Measurements from ENCODE around the gene ANO10.
A peak's percentile ranks its signal among the peaks of the same experiment; 100 is the strongest.
"Not testable (repeated sequence)": the region's sequence is repeated elsewhere in the genome, so short reads cannot be mapped to it uniquely, and the experiment has no call there.

ANO10 gene, protein sequence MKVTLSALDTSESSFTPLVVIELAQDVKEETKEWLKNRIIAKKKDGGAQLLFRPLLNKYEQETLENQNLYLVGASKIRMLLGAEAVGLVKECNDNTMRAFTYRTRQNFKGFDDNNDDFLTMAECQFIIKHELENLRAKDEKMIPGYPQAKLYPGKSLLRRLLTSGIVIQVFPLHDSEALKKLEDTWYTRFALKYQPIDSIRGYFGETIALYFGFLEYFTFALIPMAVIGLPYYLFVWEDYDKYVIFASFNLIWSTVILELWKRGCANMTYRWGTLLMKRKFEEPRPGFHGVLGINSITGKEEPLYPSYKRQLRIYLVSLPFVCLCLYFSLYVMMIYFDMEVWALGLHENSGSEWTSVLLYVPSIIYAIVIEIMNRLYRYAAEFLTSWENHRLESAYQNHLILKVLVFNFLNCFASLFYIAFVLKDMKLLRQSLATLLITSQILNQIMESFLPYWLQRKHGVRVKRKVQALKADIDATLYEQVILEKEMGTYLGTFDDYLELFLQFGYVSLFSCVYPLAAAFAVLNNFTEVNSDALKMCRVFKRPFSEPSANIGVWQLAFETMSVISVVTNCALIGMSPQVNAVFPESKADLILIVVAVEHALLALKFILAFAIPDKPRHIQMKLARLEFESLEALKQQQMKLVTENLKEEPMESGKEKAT

GRCh38 chr3:43621656-43622432, at the start of gene ANO10:
Gene ANO10 (minus strand): TSS chr3:43622011. CDS start chr3:43605852, 16,159 bp downstream.
- Histone ChIP-seq H3K4me3 (ENCODE audit: low read depth, low read length) (peak within 1 kb of the TSS; percentile 89), H2AFZ (ENCODE audit: low read length, unreplicated experiment) (peak within 1 kb of the TSS; percentile 99), H3K27me3 (ENCODE audit: insufficient read depth, low read length) (no peaks in the 10 kb centered on the region), H3K4me1 (ENCODE audit: control insufficient read depth, insufficient read depth, low read length, unreplicated experiment) (peaks cover 9% of the 10 kb centered on the region), H3K27ac (ENCODE audit: low read depth, low read length) (peak within 1 kb of the TSS; percentile 27), H3K79me2 (ENCODE audit: control insufficient read depth, insufficient read depth, low read length, unreplicated experiment) (peaks cover 28% of the 10 kb centered on the region), H3K36me3 (ENCODE audit: insufficient read depth, low read length) (no peaks in the 10 kb centered on the region)

DNA sequence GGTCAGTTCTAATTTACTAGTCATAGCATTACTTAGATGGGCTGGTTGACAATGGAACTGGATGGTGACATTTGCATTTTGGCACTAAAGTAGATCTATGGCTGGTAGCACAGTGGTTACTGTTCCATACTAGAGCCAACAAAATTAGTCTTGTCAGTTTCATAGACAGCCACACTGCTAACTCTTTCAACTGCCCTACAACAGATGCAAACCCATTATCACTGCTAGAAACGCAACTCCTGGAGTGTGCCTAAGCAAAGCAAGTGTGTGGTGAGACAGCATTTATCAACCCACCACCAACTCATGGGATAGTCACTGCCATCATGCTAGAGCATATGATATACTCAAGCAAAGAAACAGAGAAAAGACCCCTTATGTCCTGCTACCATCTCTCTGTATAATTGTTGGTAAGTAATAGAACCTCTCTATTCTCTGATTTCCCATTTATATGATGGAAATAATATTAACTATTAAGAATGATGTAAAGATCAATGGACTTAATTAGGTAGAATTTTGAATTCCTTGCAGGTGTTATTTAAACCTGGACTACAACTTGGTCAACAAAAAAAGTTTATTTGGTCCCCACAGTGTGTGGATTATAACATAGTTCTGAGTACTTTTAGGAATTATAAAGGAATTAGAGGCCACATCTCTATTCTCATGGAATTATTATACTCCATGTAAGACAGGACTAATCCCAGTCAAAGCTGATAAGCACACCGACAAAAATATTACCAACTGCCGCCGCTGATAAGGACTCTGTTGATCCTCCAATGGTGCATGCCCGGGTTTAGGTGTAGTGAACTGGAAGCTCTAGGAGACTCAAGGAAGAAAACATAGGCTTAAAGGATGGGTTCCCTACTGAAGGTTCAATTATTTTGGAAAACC, 49.1 kb upstream of the ANO10 start:
- no peaks in the 10 kb centered on the region for H3K79me2 ChIP-seq (ENCODE audit: control insufficient read depth, insufficient read depth, low read length, unreplicated experiment)
- no peaks in the 10 kb centered on the region for H3K4me1 ChIP-seq (ENCODE audit: control insufficient read depth, insufficient read depth, low read length, unreplicated experiment)
- H3K27me3 ChIP-seq (ENCODE audit: insufficient read depth, low read length): no peaks in the 10 kb centered on the region
- H3K36me3 ChIP-seq (ENCODE audit: insufficient read depth, low read length): no peaks in the 10 kb centered on the region
- no peak overlapping the region for H3K27ac ChIP-seq (ENCODE audit: low read depth, low read length)
- H3K4me3 ChIP-seq (ENCODE audit: low read depth, low read length): no peak overlapping the region
- no peak overlapping the region for H2AFZ ChIP-seq (ENCODE audit: low read length, unreplicated experiment)

GRCh38 chr3:43665011-43665410, 43.2 kb upstream of the ANO10 start:
- H3K36me3 ChIP-seq (ENCODE audit: insufficient read depth, low read length); H3K4me1 ChIP-seq (ENCODE audit: control insufficient read depth, insufficient read depth, low read length, unreplicated experiment); H3K79me2 ChIP-seq (ENCODE audit: control insufficient read depth, insufficient read depth, low read length, unreplicated experiment); H2AFZ ChIP-seq (ENCODE audit: low read length, unreplicated experiment); H3K4me3 ChIP-seq (ENCODE audit: low read depth, low read length); H3K27ac ChIP-seq (ENCODE audit: low read depth, low read length); H3K27me3 ChIP-seq (ENCODE audit: insufficient read depth, low read length): not testable (repeated sequence)

DNA sequence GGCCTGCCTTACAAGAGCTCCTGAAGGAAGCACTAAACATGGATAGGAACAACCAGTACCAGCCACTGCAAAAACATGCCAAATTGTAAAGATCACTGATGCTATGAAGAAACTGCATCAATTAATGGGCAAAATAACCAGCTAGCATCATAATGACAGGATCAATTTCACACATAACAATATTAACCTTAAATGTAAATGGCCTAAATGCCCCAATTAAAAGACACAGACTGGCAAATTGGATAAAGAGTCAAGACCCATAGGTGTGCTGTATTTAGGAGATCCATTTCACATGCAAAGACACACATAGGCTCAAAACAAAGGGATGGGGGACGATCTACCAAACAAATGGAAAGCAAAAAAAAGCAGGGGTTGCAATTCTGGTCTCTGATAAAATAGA, 39.6 kb upstream of the ANO10 start:
- not testable (repeated sequence) for H3K79me2 ChIP-seq (ENCODE audit: control insufficient read depth, insufficient read depth, low read length, unreplicated experiment); H3K27me3 ChIP-seq (ENCODE audit: insufficient read depth, low read length); H3K36me3 ChIP-seq (ENCODE audit: insufficient read depth, low read length); H3K4me1 ChIP-seq (ENCODE audit: control insufficient read depth, insufficient read depth, low read length, unreplicated experiment); H3K4me3 ChIP-seq (ENCODE audit: low read depth, low read length); H3K27ac ChIP-seq (ENCODE audit: low read depth, low read length); H2AFZ ChIP-seq (ENCODE audit: low read length, unreplicated experiment)

GRCh38 chr3:43659250-43659880, 37.6 kb upstream of the ANO10 start:
- no peaks in the 10 kb centered on the region for H3K27me3 ChIP-seq (ENCODE audit: insufficient read depth, low read length)
- H3K4me1 ChIP-seq (ENCODE audit: control insufficient read depth, insufficient read depth, low read length, unreplicated experiment): no peaks in the 10 kb centered on the region
- H3K79me2 ChIP-seq (ENCODE audit: control insufficient read depth, insufficient read depth, low read length, unreplicated experiment): no peaks in the 10 kb centered on the region
- no peaks in the 10 kb centered on the region for H3K36me3 ChIP-seq (ENCODE audit: insufficient read depth, low read length)
- no peak overlapping the region for H2AFZ ChIP-seq (ENCODE audit: low read length, unreplicated experiment)
- no peak overlapping the region for H3K27ac ChIP-seq (ENCODE audit: low read depth, low read length)
- no peak overlapping the region for H3K4me3 ChIP-seq (ENCODE audit: low read depth, low read length)

GRCh38 chr3:43656390-43656789, 34.6 kb upstream of the ANO10 start:
- H3K4me3 ChIP-seq (ENCODE audit: low read depth, low read length): not testable (repeated sequence)

DNA sequence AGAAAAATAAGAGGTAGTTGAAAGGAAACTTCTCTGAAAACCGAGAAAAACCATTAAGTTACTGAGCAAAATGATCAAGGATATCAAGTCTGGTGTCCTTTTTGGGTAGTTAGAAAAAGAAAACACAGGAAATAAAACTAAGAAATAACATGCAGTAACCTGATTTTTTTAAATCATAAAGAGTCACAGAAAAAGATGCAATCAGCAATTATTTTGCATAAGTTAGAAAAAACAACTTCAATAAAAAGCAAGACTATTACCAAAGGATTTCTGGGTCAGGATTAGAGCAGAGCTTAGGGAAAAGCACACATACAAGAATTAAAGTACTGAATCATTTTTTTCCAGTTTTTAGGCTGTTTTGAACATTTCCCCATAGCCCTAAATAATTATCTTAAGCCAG, 28.5 kb upstream of the ANO10 start:
- Histone ChIP-seq H3K36me3 (ENCODE audit: insufficient read depth, low read length) (no peaks in the 10 kb centered on the region), H3K4me3 (ENCODE audit: low read depth, low read length) (no peak overlapping the region)

More at GRCh38 chr3:43656390-43656789, 34.6 kb upstream of the ANO10 start:
- not testable (repeated sequence) for H2AFZ ChIP-seq (ENCODE audit: low read length, unreplicated experiment); H3K4me1 ChIP-seq (ENCODE audit: control insufficient read depth, insufficient read depth, low read length, unreplicated experiment); H3K79me2 ChIP-seq (ENCODE audit: control insufficient read depth, insufficient read depth, low read length, unreplicated experiment); H3K27ac ChIP-seq (ENCODE audit: low read depth, low read length); H3K36me3 ChIP-seq (ENCODE audit: insufficient read depth, low read length); H3K27me3 ChIP-seq (ENCODE audit: insufficient read depth, low read length)

GRCh38 chr3:43649365-43649968, 27.7 kb upstream of the ANO10 start:
- H3K4me3 ChIP-seq (ENCODE audit: low read depth, low read length): peak overlapping the region; percentile 28; the same call in 1 of the 2 replicates
- H2AFZ ChIP-seq (ENCODE audit: low read length, unreplicated experiment): no peak overlapping the region

More for the DNA sequence above, 28.5 kb upstream of the ANO10 start:
- H2AFZ ChIP-seq (ENCODE audit: low read length, unreplicated experiment): no peak overlapping the region
- no peaks in the 10 kb centered on the region for H3K27me3 ChIP-seq (ENCODE audit: insufficient read depth, low read length)
- peaks cover 11% of the 10 kb centered on the region for H3K4me1 ChIP-seq (ENCODE audit: control insufficient read depth, insufficient read depth, low read length, unreplicated experiment)
- no peaks in the 10 kb centered on the region for H3K79me2 ChIP-seq (ENCODE audit: control insufficient read depth, insufficient read depth, low read length, unreplicated experiment)
- no peak overlapping the region for H3K27ac ChIP-seq (ENCODE audit: low read depth, low read length)

DNA sequence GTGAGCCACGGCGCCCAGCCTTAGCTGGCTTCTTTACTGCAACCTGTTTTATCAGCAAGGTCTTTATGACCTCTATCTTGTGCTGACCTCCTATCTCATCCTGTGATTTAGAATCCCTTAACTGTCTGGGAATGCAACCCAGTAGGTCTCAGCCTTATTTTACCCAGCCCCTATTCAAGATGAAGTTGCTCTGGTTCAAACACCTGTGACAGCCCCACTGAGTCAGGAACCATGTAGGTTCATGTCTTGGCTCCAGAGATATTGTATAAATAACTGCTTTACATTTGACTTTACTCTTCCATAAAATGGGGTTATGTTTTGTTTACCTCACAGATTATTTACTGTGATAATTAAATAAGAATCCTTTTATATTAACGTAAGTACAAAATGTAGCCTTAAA, 27.1 kb upstream of the ANO10 start:
- Histone ChIP-seq H2AFZ (ENCODE audit: low read length, unreplicated experiment) (no peak overlapping the region), H3K4me3 (ENCODE audit: low read depth, low read length) (no peak overlapping the region)

More at GRCh38 chr3:43649365-43649968, 27.7 kb upstream of the ANO10 start:
- Histone ChIP-seq H3K4me1 (ENCODE audit: control insufficient read depth, insufficient read depth, low read length, unreplicated experiment) (peaks cover 11% of the 10 kb centered on the region), H3K79me2 (ENCODE audit: control insufficient read depth, insufficient read depth, low read length, unreplicated experiment) (no peaks in the 10 kb centered on the region), H3K36me3 (ENCODE audit: insufficient read depth, low read length) (no peaks in the 10 kb centered on the region), H3K27me3 (ENCODE audit: insufficient read depth, low read length) (no peaks in the 10 kb centered on the region), H3K27ac (ENCODE audit: low read depth, low read length) (no peak overlapping the region)

More for the DNA sequence above, 27.1 kb upstream of the ANO10 start:
- Histone ChIP-seq H3K27me3 (ENCODE audit: insufficient read depth, low read length) (no peaks in the 10 kb centered on the region), H3K4me1 (ENCODE audit: control insufficient read depth, insufficient read depth, low read length, unreplicated experiment) (peaks cover 11% of the 10 kb centered on the region), H3K27ac (ENCODE audit: low read depth, low read length) (no peak overlapping the region), H3K36me3 (ENCODE audit: insufficient read depth, low read length) (no peaks in the 10 kb centered on the region), H3K79me2 (ENCODE audit: control insufficient read depth, insufficient read depth, low read length, unreplicated experiment) (no peaks in the 10 kb centered on the region)

All from ACC112 (cell line).